ENCODE results near the gene NUBPL. TPM values are rescaled to one million over a fixed set of nuclear protein-coding genes. Genes with fewer than 3 reads are reported as not detected.

Gene NUBPL
- total RNA-seq, 1 experiment from 2014 or later = 11.6 TPM

DNA sequence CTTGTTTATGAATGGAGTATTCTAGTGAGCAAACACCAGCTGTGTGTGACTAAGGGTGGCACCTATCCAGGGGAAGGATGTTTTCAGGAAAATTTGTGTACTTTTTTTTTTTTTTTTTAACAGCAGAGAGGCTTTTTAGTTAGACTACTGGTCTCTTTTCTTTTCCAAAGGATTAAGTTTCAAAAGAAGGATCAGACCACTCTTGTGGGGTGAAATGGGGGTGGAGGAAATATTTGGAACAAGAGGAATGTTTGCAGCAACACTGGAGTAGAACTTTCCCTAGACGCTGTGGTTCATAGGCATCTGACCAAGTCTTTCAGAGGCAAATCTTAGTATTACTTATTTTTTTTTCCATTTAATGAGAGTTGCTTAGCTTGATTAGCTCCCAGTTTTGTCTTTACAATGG lies 21.1 kb downstream of the NUBPL start:
- no peak for DNase-seq (ENCODE audit: low spot score)
- Mint-ChIP-seq H3K36me3 (no peaks in the 10 kb centered on the region), H3K9me3 (no peaks in the 10 kb centered on the region), H3K4me3 (no peak overlapping the region), H3K27ac (no peak overlapping the region), H3K27me3 (ENCODE audit: low read depth) (no peaks in the 10 kb centered on the region), H3K4me1 (no peaks in the 10 kb centered on the region)
- ChIA-PET CTCF (no interaction called here), POLR2A (no interaction called here)
- TF ChIP-seq TEAD1 (CRISPR knock-in tag; IDR thresholded peaks at IDR 0.05) (no peak), NFE2L1 (CRISPR knock-in tag; IDR thresholded peaks at IDR 0.05) (no peak)
- ATAC-seq = no peak

DNA sequence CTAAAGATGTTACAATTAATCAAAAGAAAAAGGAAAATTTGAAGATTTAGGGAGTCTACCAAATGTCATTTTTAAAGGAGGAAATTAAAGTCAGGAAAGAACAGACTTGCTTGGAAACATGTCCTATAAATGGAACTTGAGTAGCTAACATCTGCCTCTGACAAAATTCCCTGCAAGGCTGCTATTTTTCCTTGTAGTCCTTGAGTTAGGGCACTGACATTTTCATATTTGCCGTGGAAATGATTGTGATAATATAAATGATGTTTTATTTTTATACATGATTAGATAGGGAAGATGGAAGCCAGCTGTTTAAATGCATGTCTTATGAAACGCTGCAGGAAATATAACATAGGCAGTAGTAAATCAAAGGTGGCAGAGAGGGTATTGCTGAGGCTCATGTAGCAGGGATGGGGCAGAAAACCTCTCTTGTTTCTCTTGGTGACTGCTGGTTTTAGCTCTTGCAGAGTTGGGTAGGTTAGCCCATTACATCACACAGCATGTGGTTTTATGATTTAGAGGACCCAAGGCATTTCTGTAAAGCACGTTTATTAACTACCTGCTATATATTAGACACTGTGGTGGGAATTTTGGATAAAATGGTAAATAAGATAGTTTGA lies 21.7 kb downstream of the NUBPL start:
- H3K9me3 Mint-ChIP-seq = no peaks in the 10 kb centered on the region
- POLR2A ChIA-PET = no interaction called here
- ATAC-seq (no peak), DNase-seq (ENCODE audit: low spot score) (no peak)
- no peaks in the 10 kb centered on the region for H3K36me3 Mint-ChIP-seq
- TF ChIP-seq RORB (CRISPR knock-in tag; IDR thresholded peaks at IDR 0.05) (no peak), ESRRA (CRISPR knock-in tag; IDR thresholded peaks at IDR 0.05; ENCODE audit: borderline replicate concordance) (no peak), ETV6 (CRISPR knock-in tag; IDR thresholded peaks at IDR 0.05) (no peak), KAT7 (CRISPR knock-in tag; IDR thresholded peaks at IDR 0.05; ENCODE audit: borderline replicate concordance) (no peak), ZNF423 (CRISPR knock-in tag; IDR thresholded peaks at IDR 0.05) (no peak)
- TF ChIP-seq, protein P1, sequence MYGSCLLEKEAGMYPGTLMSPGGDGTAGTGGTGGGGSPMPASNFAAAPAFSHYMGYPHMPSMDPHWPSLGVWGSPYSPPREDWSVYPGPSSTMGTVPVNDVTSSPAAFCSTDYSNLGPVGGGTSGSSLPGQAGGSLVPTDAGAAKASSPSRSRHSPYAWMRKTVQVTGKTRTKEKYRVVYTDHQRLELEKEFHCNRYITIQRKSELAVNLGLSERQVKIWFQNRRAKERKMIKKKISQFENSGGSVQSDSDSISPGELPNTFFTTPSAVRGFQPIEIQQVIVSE (CRISPR knock-in tag; IDR thresholded peaks at IDR 0.05; ENCODE audit: borderline replicate concordance) = no peak
- TF ChIP-seq, protein P2, sequence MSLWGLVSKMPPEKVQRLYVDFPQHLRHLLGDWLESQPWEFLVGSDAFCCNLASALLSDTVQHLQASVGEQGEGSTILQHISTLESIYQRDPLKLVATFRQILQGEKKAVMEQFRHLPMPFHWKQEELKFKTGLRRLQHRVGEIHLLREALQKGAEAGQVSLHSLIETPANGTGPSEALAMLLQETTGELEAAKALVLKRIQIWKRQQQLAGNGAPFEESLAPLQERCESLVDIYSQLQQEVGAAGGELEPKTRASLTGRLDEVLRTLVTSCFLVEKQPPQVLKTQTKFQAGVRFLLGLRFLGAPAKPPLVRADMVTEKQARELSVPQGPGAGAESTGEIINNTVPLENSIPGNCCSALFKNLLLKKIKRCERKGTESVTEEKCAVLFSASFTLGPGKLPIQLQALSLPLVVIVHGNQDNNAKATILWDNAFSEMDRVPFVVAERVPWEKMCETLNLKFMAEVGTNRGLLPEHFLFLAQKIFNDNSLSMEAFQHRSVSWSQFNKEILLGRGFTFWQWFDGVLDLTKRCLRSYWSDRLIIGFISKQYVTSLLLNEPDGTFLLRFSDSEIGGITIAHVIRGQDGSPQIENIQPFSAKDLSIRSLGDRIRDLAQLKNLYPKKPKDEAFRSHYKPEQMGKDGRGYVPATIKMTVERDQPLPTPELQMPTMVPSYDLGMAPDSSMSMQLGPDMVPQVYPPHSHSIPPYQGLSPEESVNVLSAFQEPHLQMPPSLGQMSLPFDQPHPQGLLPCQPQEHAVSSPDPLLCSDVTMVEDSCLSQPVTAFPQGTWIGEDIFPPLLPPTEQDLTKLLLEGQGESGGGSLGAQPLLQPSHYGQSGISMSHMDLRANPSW (CRISPR knock-in tag; conservative IDR thresholded peaks at IDR 0.05; ENCODE audit: low read depth) = no peak
- TF ChIP-seq, protein P3, sequence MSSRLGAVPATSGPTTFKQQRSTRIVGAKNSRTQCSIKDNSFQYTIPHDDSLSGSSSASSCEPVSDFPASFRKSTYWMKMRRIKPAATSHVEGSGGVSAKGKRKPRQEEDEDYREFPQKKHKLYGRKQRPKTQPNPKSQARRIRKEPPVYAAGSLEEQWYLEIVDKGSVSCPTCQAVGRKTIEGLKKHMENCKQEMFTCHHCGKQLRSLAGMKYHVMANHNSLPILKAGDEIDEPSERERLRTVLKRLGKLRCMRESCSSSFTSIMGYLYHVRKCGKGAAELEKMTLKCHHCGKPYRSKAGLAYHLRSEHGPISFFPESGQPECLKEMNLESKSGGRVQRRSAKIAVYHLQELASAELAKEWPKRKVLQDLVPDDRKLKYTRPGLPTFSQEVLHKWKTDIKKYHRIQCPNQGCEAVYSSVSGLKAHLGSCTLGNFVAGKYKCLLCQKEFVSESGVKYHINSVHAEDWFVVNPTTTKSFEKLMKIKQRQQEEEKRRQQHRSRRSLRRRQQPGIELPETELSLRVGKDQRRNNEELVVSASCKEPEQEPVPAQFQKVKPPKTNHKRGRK (CRISPR knock-in tag; IDR thresholded peaks at IDR 0.05; ENCODE audit: borderline replicate concordance) = no peak
- H3K4me3 Mint-ChIP-seq = no peak overlapping the region
- no peak overlapping the region for H3K27ac Mint-ChIP-seq
- no peaks in the 10 kb centered on the region for H3K4me1 Mint-ChIP-seq
- CTCF ChIA-PET = no interaction called here
- no peaks in the 10 kb centered on the region for H3K27me3 Mint-ChIP-seq (ENCODE audit: low read depth)

DNA sequence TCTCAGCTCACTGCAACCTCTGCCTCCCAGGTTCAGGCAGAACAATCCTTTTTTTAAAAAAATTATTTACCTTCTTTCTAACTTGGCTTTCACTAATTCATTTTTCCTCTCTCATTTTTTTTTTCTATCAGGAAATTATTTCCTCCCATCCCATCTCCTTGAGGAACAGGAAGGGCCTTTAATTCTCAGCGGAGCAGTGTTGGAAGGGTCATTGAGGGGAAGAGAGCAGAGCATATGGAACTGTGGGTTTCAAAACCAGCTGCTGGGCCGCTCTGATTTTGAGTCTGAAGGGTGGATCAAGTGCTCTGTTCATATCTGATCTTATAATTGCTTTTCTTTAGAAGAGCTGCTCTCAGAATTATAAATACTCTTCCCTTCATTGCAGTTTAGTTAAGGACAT lies 29.0 kb downstream of the NUBPL start:
- ChIA-PET CTCF (no interaction called here), POLR2A (no interaction called here)
- H3K27ac Mint-ChIP-seq = no peak overlapping the region
- no peaks in the 10 kb centered on the region for H3K36me3 Mint-ChIP-seq
- no peaks in the 10 kb centered on the region for H3K9me3 Mint-ChIP-seq
- ATAC-seq = no peak
- no peaks in the 10 kb centered on the region for H3K27me3 Mint-ChIP-seq (ENCODE audit: low read depth)
- H3K4me3 Mint-ChIP-seq = no peak overlapping the region
- no peak for DNase-seq (ENCODE audit: low spot score)
- TF ChIP-seq RELA (CRISPR knock-in tag; IDR thresholded peaks at IDR 0.05; ENCODE audit: borderline replicate concordance) (no peak), FOXK1 (CRISPR knock-in tag; IDR thresholded peaks at IDR 0.05) (no peak)
- TF ChIP-seq, protein P4, sequence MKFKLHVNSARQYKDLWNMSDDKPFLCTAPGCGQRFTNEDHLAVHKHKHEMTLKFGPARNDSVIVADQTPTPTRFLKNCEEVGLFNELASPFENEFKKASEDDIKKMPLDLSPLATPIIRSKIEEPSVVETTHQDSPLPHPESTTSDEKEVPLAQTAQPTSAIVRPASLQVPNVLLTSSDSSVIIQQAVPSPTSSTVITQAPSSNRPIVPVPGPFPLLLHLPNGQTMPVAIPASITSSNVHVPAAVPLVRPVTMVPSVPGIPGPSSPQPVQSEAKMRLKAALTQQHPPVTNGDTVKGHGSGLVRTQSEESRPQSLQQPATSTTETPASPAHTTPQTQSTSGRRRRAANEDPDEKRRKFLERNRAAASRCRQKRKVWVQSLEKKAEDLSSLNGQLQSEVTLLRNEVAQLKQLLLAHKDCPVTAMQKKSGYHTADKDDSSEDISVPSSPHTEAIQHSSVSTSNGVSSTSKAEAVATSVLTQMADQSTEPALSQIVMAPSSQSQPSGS (CRISPR knock-in tag; IDR thresholded peaks at IDR 0.05; ENCODE audit: borderline replicate concordance, low read depth) = no peak
- TF ChIP-seq, protein P5, sequence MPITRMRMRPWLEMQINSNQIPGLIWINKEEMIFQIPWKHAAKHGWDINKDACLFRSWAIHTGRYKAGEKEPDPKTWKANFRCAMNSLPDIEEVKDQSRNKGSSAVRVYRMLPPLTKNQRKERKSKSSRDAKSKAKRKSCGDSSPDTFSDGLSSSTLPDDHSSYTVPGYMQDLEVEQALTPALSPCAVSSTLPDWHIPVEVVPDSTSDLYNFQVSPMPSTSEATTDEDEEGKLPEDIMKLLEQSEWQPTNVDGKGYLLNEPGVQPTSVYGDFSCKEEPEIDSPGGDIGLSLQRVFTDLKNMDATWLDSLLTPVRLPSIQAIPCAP (CRISPR knock-in tag; IDR thresholded peaks at IDR 0.05) = no peak
- H3K4me1 Mint-ChIP-seq = no peaks in the 10 kb centered on the region

All from WTC11 (cell line).